Heart left ventricle (tissue), 16 donors: ENCODE results near the gene SLC46A3. TPM values are rescaled to one million over a fixed set of nuclear protein-coding genes. Genes with fewer than 3 reads are reported as not detected.

Experiments used
- ATAC-seq, 4 donors: fragments of 200-7000 bp; cut with Tn5 transposase; one replicate each; pipeline ENCODE4 v1.9.1; 2020 to 2022; ENCODE audit warnings: moderate library complexity in 4 of 4, mild to moderate bottlenecking in 3 of 4, moderate number of reproducible peaks in 1 of 4
- DNase-seq, 5 donors: peaks; one replicate each; pipeline ENCODE4 v3.0.0-alpha.2; 2020
- H3K27ac ChIP-seq, 12 donors: fragments of 200-600 bp; sonication (generic) in 4 of 12; one replicate each; pipeline versions ENCODE4 v1.5.0 to v1.8.0; 2016 to 2022; ENCODE audit warnings: mild to moderate bottlenecking in 2 of 12
- H3K27me3 ChIP-seq, 9 donors: fragments of 200-600 bp; sonication (generic) in 2 of 9; one replicate each; pipeline versions ENCODE4 v1.5.1 to v1.8.0; 2016 to 2022; ENCODE audit warnings: mild to moderate bottlenecking in 3 of 9
- H3K36me3 ChIP-seq, 9 donors: fragments of 200-600 bp; sonication (generic) in 2 of 9; one replicate each; pipeline versions ENCODE4 v1.5.0 to v1.8.0; 2018 to 2022; ENCODE audit warnings: mild to moderate bottlenecking in 2 of 9
- H3K4me1 ChIP-seq, 12 donors: fragments of 200-600 bp; sonication (generic) in 4 of 12; one replicate each; pipeline versions ENCODE4 v1.5.0 to v1.8.0; 2016 to 2022; ENCODE audit warnings: mild to moderate bottlenecking in 3 of 12
- H3K4me3 ChIP-seq, 12 donors: fragments of 200-600 bp; sonication (generic) in 4 of 12; one replicate each; pipeline versions ENCODE4 v1.5.0 to v1.8.0; 2017 to 2022; ENCODE audit warnings: mild to moderate bottlenecking in 9 of 12, moderate library complexity in 4 of 12
- H3K9me3 ChIP-seq, 12 donors: fragments of 200-600 bp; sonication (generic) in 4 of 12; one replicate each; pipeline versions ENCODE4 v1.5.0 to v1.8.0; 2016 to 2022; ENCODE audit warnings: mild to moderate bottlenecking in 1 of 12
- POLR2A ChIP-seq, 2 donors: fragments of 450-650 bp; IDR thresholded peaks; one replicate each; pipeline ENCODE4 v1.6.1; 2017; ENCODE audit warnings: antibody characterized with exemption in 2 of 2, mild to moderate bottlenecking in 2 of 2, moderate library complexity in 2 of 2
- WGBS, 4 donors: extraction: QIAGEN DNeasy Blood & Tissue Kit in 2 of 4; methylation state at CpG; one replicate each; pipeline versions ENCODE4 v1.1.5 to v1.1.7; 2013 to 2018; 5-methylcytosine and 5-hydroxymethylcytosine counted together
- intact Hi-C, 10 donors: fragments of 100-400 bp; cut with DNase I; formaldehyde crosslinking; loops; one replicate each; pipeline versions ENCODE4 v1.11.1 to v1.14.2; 2022
- polyA plus RNA-seq, 2 donors: library from polyadenylated mRNA; stranded (reverse); fragments of 200-250 nt; gene quantifications; one replicate each; pipeline ENCODE4 v1.2.3, GENCODE V29; 2013
- total RNA-seq, 9 donors: library from RNA; depleted of rRNA in 2 of 9; stranded (reverse); fragments of >200 nt in 2 of 9; fragmentation: NEBNext Ultra II Directional in 3 of 9; extraction: Animal tissue kit (Norgen Biotek cat#: 25700) in 3 of 9; gene quantifications; one replicate each; pipeline versions ENCODE4 v1.1.0 to v1.2.4, GENCODE V29; 2016 to 2023
- TF ChIP-seq, protein P1 (sequence below), 12 donors: fragments of 200-600 bp; sonication (generic) in 4 of 12; IDR thresholded peaks; one replicate each; pipeline versions ENCODE4 v1.5.0 to v1.8.0; 2018 to 2022; ENCODE audit warnings: antibody characterized with exemption in 12 of 12, mild to moderate bottlenecking in 5 of 12
- donor health status: ischemic (EF 13 %, LVEDD 7.1; RV severe dilation, severe dysfunction).
- donor health status: healthy with polysubstance abuse.
- donor health status: DM: no; HTN: yes; CAD: no.
- donor health status: DM: no; HTN: no; CAD: no.
- donor health status: ischemic (EF 25% LVEDD 6.9; RV normal size, moderate dysfunction).
- donor health status: ischemic (EF 25% LVEDD 5.7; RV mildly dilated, moderate dysfunction).
- donor health status: healthy.
- donor health status: DM: yes; HTN: yes; CAD: no.
- donor health status: ischemic (EF 35%, LVEDD 5.7; RV mildly dilated, moderate dysfunction).
- donor health status: nonischemic (EF 11% LVEDD 7.7; RV severe dilation, severe dysfunction).
- donor health status: DM: yes; HTN: yes; CAD: no.
- donor health status: PGD.
- donor health status: ischemic (EF 29% LVEDD 5.4; RV normal size, mild dysfunction).
- donor health status: nonischemic (EF 23%, LVEDD 6.1; RV moderate dilation, normal function).

The SLC46A3 gene
- total and polyA plus RNA-seq, 11 donors = 11.1 to 18.1 (median 16.2) TPM

DNA sequence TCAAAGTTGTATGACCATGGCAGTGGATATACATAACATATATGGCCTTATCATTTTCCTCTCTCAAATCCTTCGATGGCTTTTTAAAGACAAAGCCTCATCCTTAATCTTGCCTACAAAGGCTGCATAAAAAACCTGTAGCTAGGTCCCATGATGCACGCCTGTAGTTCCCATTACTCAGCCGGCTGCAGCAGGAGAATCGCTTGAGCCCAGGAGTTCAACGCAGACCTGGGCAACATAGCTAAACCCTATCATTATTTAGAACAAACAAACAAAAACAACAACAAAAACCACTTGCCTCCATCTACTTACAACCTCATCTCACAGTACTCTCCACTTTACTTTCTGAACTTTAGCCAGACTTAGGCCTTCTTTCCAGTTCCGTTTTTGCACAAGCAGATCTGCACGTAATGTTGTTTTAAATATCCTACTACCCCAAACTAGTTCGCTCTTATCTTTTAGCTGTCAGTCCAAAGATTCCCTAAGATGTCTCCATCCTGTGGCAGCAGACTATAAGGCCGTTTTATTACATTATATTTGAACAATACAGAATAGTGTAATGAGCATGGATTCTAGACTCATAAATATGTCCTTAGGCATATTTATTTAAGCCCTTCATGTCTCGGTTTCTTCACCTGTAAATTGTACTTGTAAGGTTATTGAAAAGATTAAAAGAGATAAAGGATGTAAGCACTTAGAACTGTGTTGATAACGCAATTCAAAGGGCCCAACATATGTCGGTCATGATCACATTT lies 60.8 kb downstream of the SLC46A3 start:
- Histone ChIP-seq H3K4me1 (peaks cover 10 to 64% (median 45%) of the 10 kb centered on the region in 12 donors), H3K36me3 (peaks cover 0 to 26% (median 19%) of the 10 kb centered on the region in 9 donors), H3K9me3 (no peaks in the 10 kb centered on the region), H3K27me3 (no peaks in the 10 kb centered on the region), H3K4me3 (peak overlapping the region; percentile 63 to 99 (median 88)), H3K27ac (peak overlapping the region; percentile 88 to 99 (median 96))
- DNase-seq (no peak), ATAC-seq (peak in 2 of 4 donors; percentile 5 to 9)
- WGBS, 4 donors = 17 to 26% (median 22%) methylated on average over 12 of the region's 12 CpGs
- TF ChIP-seq POLR2A (IDR thresholded peaks at IDR 0.05) = no peak
- TF ChIP-seq, protein P1, sequence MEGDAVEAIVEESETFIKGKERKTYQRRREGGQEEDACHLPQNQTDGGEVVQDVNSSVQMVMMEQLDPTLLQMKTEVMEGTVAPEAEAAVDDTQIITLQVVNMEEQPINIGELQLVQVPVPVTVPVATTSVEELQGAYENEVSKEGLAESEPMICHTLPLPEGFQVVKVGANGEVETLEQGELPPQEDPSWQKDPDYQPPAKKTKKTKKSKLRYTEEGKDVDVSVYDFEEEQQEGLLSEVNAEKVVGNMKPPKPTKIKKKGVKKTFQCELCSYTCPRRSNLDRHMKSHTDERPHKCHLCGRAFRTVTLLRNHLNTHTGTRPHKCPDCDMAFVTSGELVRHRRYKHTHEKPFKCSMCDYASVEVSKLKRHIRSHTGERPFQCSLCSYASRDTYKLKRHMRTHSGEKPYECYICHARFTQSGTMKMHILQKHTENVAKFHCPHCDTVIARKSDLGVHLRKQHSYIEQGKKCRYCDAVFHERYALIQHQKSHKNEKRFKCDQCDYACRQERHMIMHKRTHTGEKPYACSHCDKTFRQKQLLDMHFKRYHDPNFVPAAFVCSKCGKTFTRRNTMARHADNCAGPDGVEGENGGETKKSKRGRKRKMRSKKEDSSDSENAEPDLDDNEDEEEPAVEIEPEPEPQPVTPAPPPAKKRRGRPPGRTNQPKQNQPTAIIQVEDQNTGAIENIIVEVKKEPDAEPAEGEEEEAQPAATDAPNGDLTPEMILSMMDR (IDR thresholded peaks at IDR 0.05) = peak in 7 of 12 donors; percentile 8 to 39 (median 17)
- intact Hi-C loops = loop anchor here in 5 of 10 donors (2.0 to 10.0 kb wide), 5 partner anchors 17 to 523 kb away; partner anchors contain the start of genes SLC46A3 (in 2 of the 5), FLT1 (in 1 of the 5) and PAN3 (in 1 of the 5)

DNA sequence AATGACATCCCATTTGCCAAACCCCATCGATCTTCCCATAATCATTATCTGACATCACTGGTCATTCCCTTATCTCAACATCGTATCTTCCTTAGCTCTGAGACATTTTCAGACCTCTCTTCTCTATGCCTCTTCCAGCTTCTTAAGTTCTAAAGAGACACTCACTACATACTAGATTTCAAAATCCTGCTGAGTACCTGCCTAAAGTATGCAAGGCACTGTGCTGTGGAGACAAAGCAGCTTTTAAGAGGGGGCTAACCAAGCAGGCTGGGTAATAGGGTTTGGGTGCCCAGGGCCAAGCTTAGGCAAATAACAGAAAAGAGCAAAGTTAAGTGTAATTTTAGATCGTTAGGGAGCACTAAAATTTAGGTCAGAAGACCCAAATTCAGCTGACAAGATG lies 63.2 kb downstream of the SLC46A3 start:
- no peak for ATAC-seq
- WGBS, 4 donors = 53 to 82% (median 66%) methylated on average over 3 of the region's 3 CpGs
- Histone ChIP-seq H3K4me1 (peaks cover 6 to 53% (median 32%) of the 10 kb centered on the region in 12 donors), H3K27me3 (no peaks in the 10 kb centered on the region), H3K9me3 (no peaks in the 10 kb centered on the region), H3K36me3 (peaks cover 0 to 12% (median 0%) of the 10 kb centered on the region in 9 donors), H3K4me3 (no peak overlapping the region), H3K27ac (peak overlapping the region in 8 of 12 donors; percentile 7 to 99 (median 96))
- intact Hi-C loops = loop anchor here in 1 of 10 donors (10.0 kb wide), 2 partner anchors 161 to 521 kb away; partner anchors contain the start of genes FLT1 and PAN3
- no peak for DNase-seq
- TF ChIP-seq, protein P1 (IDR thresholded peaks at IDR 0.05) = no peak
- TF ChIP-seq POLR2A (IDR thresholded peaks at IDR 0.05) = no peak

DNA sequence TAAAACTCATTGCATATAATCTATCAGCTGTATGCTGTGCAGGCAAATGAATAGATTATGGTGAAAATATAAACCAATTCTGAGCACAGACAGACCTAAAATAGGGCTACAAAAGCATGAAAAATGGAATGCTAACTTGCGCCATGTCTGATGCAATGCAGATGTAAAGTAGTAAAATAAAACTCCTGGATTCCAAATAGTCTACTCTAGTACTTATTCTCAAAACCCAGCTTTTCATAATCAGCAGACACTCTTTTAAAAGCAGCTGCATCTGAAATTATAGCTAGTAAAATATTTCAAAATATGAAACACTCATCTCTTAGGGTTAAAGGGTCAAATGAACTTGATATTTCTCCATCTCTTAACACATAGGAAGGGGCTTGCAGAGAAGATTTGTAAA lies 64.5 kb downstream of the SLC46A3 start:
- DNase-seq (no peak), ATAC-seq (no peak)
- Histone ChIP-seq H3K27ac (no peak overlapping the region), H3K27me3 (no peaks in the 10 kb centered on the region), H3K4me1 (peaks cover 4 to 41% (median 22%) of the 10 kb centered on the region in 12 donors), H3K4me3 (no peak overlapping the region), H3K9me3 (no peaks in the 10 kb centered on the region), H3K36me3 (peaks cover 0 to 12% (median 0%) of the 10 kb centered on the region in 9 donors)
- intact Hi-C loops = loop anchor here in 1 of 10 donors (10.0 kb wide), 2 partner anchors 159 to 519 kb away; partner anchors contain the start of genes FLT1 and PAN3
- TF ChIP-seq POLR2A (IDR thresholded peaks at IDR 0.05) = no peak
- WGBS, 4 donors = 97 to 98% (median 98%) methylated on average over 1 of the region's 1 CpG

DNA sequence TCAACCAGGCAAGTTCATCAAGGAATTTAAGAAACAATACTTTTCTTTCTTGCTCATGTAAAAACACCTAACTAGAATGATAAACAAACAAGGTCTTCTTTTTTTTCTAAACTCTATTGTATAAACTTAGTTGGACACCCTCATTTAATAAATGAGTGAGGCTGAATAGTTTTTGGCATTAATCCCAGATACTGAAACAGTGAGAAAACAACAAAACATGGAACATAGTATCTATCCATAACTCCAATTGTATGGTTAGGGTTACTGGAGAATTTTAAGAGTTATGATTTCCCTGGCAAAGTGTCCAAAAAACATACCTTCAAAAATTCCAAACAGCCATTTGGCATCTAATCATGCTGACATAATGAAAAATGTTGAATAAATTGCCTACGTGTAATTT lies 65.7 kb downstream of the SLC46A3 start:
- H3K4me3 ChIP-seq = no peak overlapping the region
- DNase-seq (no peak), ATAC-seq (no peak)
- H3K27ac ChIP-seq = peak overlapping the region in 1 of 12 donors; percentile 30
- peaks cover 0 to 12% (median 0%) of the 10 kb centered on the region in 9 donors for H3K36me3 ChIP-seq
- 49 to 72% (median 59%) methylated on average over 1 of the region's 1 CpG for WGBS, 4 donors
- no peaks in the 10 kb centered on the region for H3K27me3 ChIP-seq
- H3K9me3 ChIP-seq = no peaks in the 10 kb centered on the region
- peaks cover 4 to 39% (median 22%) of the 10 kb centered on the region in 12 donors for H3K4me1 ChIP-seq
- no peak for TF ChIP-seq POLR2A (IDR thresholded peaks at IDR 0.05)
- TF ChIP-seq, protein P1 (IDR thresholded peaks at IDR 0.05) = no peak
- intact Hi-C loops = loop anchor here in 1 of 10 donors (10.0 kb wide), 2 partner anchors 158 to 518 kb away; partner anchors contain the start of genes FLT1 and PAN3
